G401 (cell line): ENCODE measurements around the gene PTPRD. TPM values are rescaled to one million over a fixed set of nuclear protein-coding genes. Genes with fewer than 3 reads are reported as not detected.

Source experiments
- DNase-seq: peaks from one replicate; pipeline ENCODE4 v3.0.0-alpha.2; 2015; ENCODE audit warnings: low spot score
- in situ Hi-C: cut with HindIII; loops from 2 replicates; pipeline ENCODE4 v1.10.0; 2016; ENCODE audit warnings: low sequenced_read_pairs, mixed read lengths
- total RNA-seq: library from RNA; depleted of rRNA; stranded (reverse); fragments of >200 nt; shearing (Covaris generic); gene quantifications from 2 replicates; pipeline ENCODE4 v1.2.3, GENCODE V29; 2014

Gene PTPRD
- total RNA-seq, 1 experiment from 2014 or later: 13.0 TPM

GRCh38 chr9:9612755-9613154 lies 1000.0 kb downstream of the PTPRD start:
- in situ Hi-C loops: no loop called here
- DNase-seq: no peak

- no peak for DNase-seq
- in situ Hi-C loops: no loop called here
Measured at GRCh38 chr9:9612270-9612669, 1000.5 kb downstream of the PTPRD start.

- in situ Hi-C loops: no loop called here
- DNase-seq: no peak
Measured at GRCh38 chr9:9605681-9606080, 1007.1 kb downstream of the PTPRD start.

- in situ Hi-C loops: no loop called here
- DNase-seq: no peak
Measured at GRCh38 chr9:9603345-9603744, 1009.5 kb downstream of the PTPRD start.

GRCh38 chr9:9598723-9599122 lies 1014.1 kb downstream of the PTPRD start:
- no peak for DNase-seq
- in situ Hi-C loops: no loop called here

GRCh38 chr9:9592104-9592503 lies 1020.7 kb downstream of the PTPRD start:
- in situ Hi-C loops: no loop called here

GRCh38 chr9:9585920-9586319 lies 1026.9 kb downstream of the PTPRD start:
- in situ Hi-C loops: no loop called here

More at GRCh38 chr9:9592104-9592503, 1020.7 kb downstream of the PTPRD start:
- DNase-seq: no peak

GRCh38 chr9:9574080-9574479 lies 1038.7 kb downstream of the PTPRD start:
- DNase-seq: no peak
- in situ Hi-C loops: no loop called here

More at GRCh38 chr9:9585920-9586319, 1026.9 kb downstream of the PTPRD start:
- no peak for DNase-seq

- DNase-seq: no peak
- in situ Hi-C loops: no loop called here
Measured at GRCh38 chr9:9565700-9566099, 1047.1 kb downstream of the PTPRD start.

- in situ Hi-C loops: no loop called here
- no peak for DNase-seq
Measured at GRCh38 chr9:9563817-9564216, 1049.0 kb downstream of the PTPRD start.

- DNase-seq: no peak
- in situ Hi-C loops: no loop called here
Measured at GRCh38 chr9:9560382-9561035, 1052.3 kb downstream of the PTPRD start.

- in situ Hi-C loops: no loop called here
- no peak for DNase-seq
Measured at GRCh38 chr9:9558907-9559306, 1053.9 kb downstream of the PTPRD start.

GRCh38 chr9:9557804-9558334 lies 1054.9 kb downstream of the PTPRD start:
- no peak for DNase-seq
- in situ Hi-C loops: no loop called here

GRCh38 chr9:9556865-9557803 lies 1055.7 kb downstream of the PTPRD start:
- in situ Hi-C loops: no loop called here
- no peak for DNase-seq

GRCh38 chr9:9552665-9553064 lies 1060.1 kb downstream of the PTPRD start:
- DNase-seq: no peak
- in situ Hi-C loops: no loop called here

GRCh38 chr9:9538766-9539165 lies 1074.0 kb downstream of the PTPRD start:
- in situ Hi-C loops: no loop called here
- DNase-seq: no peak

- in situ Hi-C loops: no loop called here
- no peak for DNase-seq
Measured at GRCh38 chr9:9538356-9538755, 1074.4 kb downstream of the PTPRD start.

- in situ Hi-C loops: no loop called here
- DNase-seq: no peak
Measured at GRCh38 chr9:9536523-9536922, 1076.3 kb downstream of the PTPRD start.

- in situ Hi-C loops: no loop called here
- DNase-seq: no peak
Measured at GRCh38 chr9:9523476-9524139, 1089.2 kb downstream of the PTPRD start.

- in situ Hi-C loops: no loop called here
Measured at GRCh38 chr9:9522406-9522805, 1090.4 kb downstream of the PTPRD start.

More at GRCh38 chr9:9522406-9522805, 1090.4 kb downstream of the PTPRD start:
- DNase-seq: no peak
